ENCODE data around the gene METTL16. TPM values are rescaled to one million over a fixed set of nuclear protein-coding genes. Genes with fewer than 3 reads are reported as not detected.

Gene METTL16
- total RNA-seq, 1 donor from 2014 or later = 20.8 TPM

- Histone ChIP-seq H3K36me3 (peaks cover 9% of the 10 kb centered on the region), H3K4me1 (peaks cover 46% of the 10 kb centered on the region), H3K27me3 (ENCODE audit: low read depth) (no peaks in the 10 kb centered on the region), H3K9me3 (replicated peaks) (no peaks in the 10 kb centered on the region), H3K4me3 (no peak overlapping the region), H3K27ac (replicated peaks) (no peak overlapping the region)
- intact Hi-C loops (cut with micrococcal nuclease) = no loop called here
- TF ChIP-seq CTCF (IDR thresholded peaks at IDR 0.05; ENCODE audit: borderline replicate concordance) = no peak
- no peak for DNase-seq
Observed at GRCh38 chr17:2482218-2482617, 29.5 kb downstream of the METTL16 start.

GRCh38 chr17:2481760-2482159 lies 29.9 kb downstream of the METTL16 start:
- DNase-seq = no peak
- no peak overlapping the region for H3K4me3 ChIP-seq
- no peak overlapping the region for H3K27ac ChIP-seq (replicated peaks)
- TF ChIP-seq CTCF (IDR thresholded peaks at IDR 0.05; ENCODE audit: borderline replicate concordance) = no peak
- H3K9me3 ChIP-seq (replicated peaks) = no peaks in the 10 kb centered on the region
- H3K27me3 ChIP-seq (ENCODE audit: low read depth) = no peaks in the 10 kb centered on the region
- H3K4me1 ChIP-seq = peaks cover 41% of the 10 kb centered on the region
- peaks cover 14% of the 10 kb centered on the region for H3K36me3 ChIP-seq
- intact Hi-C loops (cut with micrococcal nuclease) = no loop called here

- no peak for TF ChIP-seq CTCF (IDR thresholded peaks at IDR 0.05; ENCODE audit: borderline replicate concordance)
- Histone ChIP-seq H3K36me3 (peaks cover 45% of the 10 kb centered on the region), H3K27ac (replicated peaks) (no peak overlapping the region), H3K4me1 (peaks cover 19% of the 10 kb centered on the region), H3K27me3 (ENCODE audit: low read depth) (no peaks in the 10 kb centered on the region), H3K9me3 (replicated peaks) (no peaks in the 10 kb centered on the region), H3K4me3 (no peak overlapping the region)
- intact Hi-C loops (cut with micrococcal nuclease) = no loop called here
- DNase-seq = no peak
Observed at GRCh38 chr17:2478458-2478857, 33.2 kb downstream of the METTL16 start.

- H3K27me3 ChIP-seq (ENCODE audit: low read depth) = no peaks in the 10 kb centered on the region
- intact Hi-C loops (cut with micrococcal nuclease) = no loop called here
- peaks cover 7% of the 10 kb centered on the region for H3K4me1 ChIP-seq
- no peak overlapping the region for H3K27ac ChIP-seq (replicated peaks)
- no peak for TF ChIP-seq CTCF (IDR thresholded peaks at IDR 0.05; ENCODE audit: borderline replicate concordance)
- DNase-seq = no peak
- peaks cover 73% of the 10 kb centered on the region for H3K36me3 ChIP-seq
- no peak overlapping the region for H3K4me3 ChIP-seq
- no peaks in the 10 kb centered on the region for H3K9me3 ChIP-seq (replicated peaks)
Observed at GRCh38 chr17:2475056-2475455, 36.6 kb downstream of the METTL16 start.

GRCh38 chr17:2474371-2474770 lies 37.3 kb downstream of the METTL16 start:
- Histone ChIP-seq H3K36me3 (peaks cover 80% of the 10 kb centered on the region), H3K4me3 (no peak overlapping the region), H3K27ac (replicated peaks) (no peak overlapping the region), H3K27me3 (ENCODE audit: low read depth) (no peaks in the 10 kb centered on the region), H3K4me1 (peaks cover 7% of the 10 kb centered on the region), H3K9me3 (replicated peaks) (no peaks in the 10 kb centered on the region)
- DNase-seq = no peak
- intact Hi-C loops (cut with micrococcal nuclease) = no loop called here
- no peak for TF ChIP-seq CTCF (IDR thresholded peaks at IDR 0.05; ENCODE audit: borderline replicate concordance)

- DNase-seq = no peak
- no peak overlapping the region for H3K4me3 ChIP-seq
- intact Hi-C loops (cut with micrococcal nuclease) = no loop called here
- TF ChIP-seq CTCF (IDR thresholded peaks at IDR 0.05; ENCODE audit: borderline replicate concordance) = no peak
- peaks cover 76% of the 10 kb centered on the region for H3K36me3 ChIP-seq
- H3K4me1 ChIP-seq = peaks cover 7% of the 10 kb centered on the region
- no peaks in the 10 kb centered on the region for H3K9me3 ChIP-seq (replicated peaks)
- H3K27ac ChIP-seq (replicated peaks) = no peak overlapping the region
- H3K27me3 ChIP-seq (ENCODE audit: low read depth) = no peaks in the 10 kb centered on the region
Observed at GRCh38 chr17:2468270-2468669, 43.4 kb downstream of the METTL16 start.

Measured in left ventricle myocardium inferior (tissue), 1 donor.